ENCODE results near the gene ACSL3. TPM values are rescaled to one million over a fixed set of nuclear protein-coding genes. Genes with fewer than 3 reads are reported as not detected.

The ACSL3 gene
- total RNA-seq, 3 donors from 2014 or later (not counting 1 experiment from before 2014, with no cell fraction given): 55.4 to 86.6 (median 66.7) TPM

GRCh38 chr2:222877556-222878300 is 16.9 kb downstream of the ACSL3 start:
- H3K4me1 Mint-ChIP-seq: peaks cover 35% of the 10 kb centered on the region in 2 donors
- H3K27me3 ChIP-seq (ENCODE audit: control insufficient read depth, insufficient read depth, low read length): no peaks in the 10 kb centered on the region
- no peak overlapping the region for H3K27ac Mint-ChIP-seq
- H3K4me3 Mint-ChIP-seq: no peak overlapping the region
- no peaks in the 10 kb centered on the region for H3K9me3 Mint-ChIP-seq
- H3K27me3 Mint-ChIP-seq (ENCODE audit: low read depth in 2 of 2): no peaks in the 10 kb centered on the region
- 100% methylated on average over 1 of the region's 2 CpGs for WGBS (ENCODE audit: insufficient coverage)
- intact Hi-C loops (cut with micrococcal nuclease): no loop called here
- no peaks in the 10 kb centered on the region for H3K9me3 ChIP-seq (ENCODE audit: control insufficient read depth, insufficient read depth, low read length)
- no peak overlapping the region for H3K4me3 ChIP-seq (ENCODE audit: low read length)
- no peak overlapping the region for H3K27ac ChIP-seq (ENCODE audit: low read length)
- no peak for DNase-seq
- H3K4me1 ChIP-seq (ENCODE audit: control insufficient read depth, insufficient read depth, low read length): no peaks in the 10 kb centered on the region
- TF ChIP-seq, protein P1, sequence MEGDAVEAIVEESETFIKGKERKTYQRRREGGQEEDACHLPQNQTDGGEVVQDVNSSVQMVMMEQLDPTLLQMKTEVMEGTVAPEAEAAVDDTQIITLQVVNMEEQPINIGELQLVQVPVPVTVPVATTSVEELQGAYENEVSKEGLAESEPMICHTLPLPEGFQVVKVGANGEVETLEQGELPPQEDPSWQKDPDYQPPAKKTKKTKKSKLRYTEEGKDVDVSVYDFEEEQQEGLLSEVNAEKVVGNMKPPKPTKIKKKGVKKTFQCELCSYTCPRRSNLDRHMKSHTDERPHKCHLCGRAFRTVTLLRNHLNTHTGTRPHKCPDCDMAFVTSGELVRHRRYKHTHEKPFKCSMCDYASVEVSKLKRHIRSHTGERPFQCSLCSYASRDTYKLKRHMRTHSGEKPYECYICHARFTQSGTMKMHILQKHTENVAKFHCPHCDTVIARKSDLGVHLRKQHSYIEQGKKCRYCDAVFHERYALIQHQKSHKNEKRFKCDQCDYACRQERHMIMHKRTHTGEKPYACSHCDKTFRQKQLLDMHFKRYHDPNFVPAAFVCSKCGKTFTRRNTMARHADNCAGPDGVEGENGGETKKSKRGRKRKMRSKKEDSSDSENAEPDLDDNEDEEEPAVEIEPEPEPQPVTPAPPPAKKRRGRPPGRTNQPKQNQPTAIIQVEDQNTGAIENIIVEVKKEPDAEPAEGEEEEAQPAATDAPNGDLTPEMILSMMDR (IDR thresholded peaks at IDR 0.05): no peak
- no peaks in the 10 kb centered on the region for H3K36me3 Mint-ChIP-seq
- H3K36me3 ChIP-seq (ENCODE audit: control insufficient read depth, insufficient read depth, low read length): no peaks in the 10 kb centered on the region
- no peak for ATAC-seq

DNA sequence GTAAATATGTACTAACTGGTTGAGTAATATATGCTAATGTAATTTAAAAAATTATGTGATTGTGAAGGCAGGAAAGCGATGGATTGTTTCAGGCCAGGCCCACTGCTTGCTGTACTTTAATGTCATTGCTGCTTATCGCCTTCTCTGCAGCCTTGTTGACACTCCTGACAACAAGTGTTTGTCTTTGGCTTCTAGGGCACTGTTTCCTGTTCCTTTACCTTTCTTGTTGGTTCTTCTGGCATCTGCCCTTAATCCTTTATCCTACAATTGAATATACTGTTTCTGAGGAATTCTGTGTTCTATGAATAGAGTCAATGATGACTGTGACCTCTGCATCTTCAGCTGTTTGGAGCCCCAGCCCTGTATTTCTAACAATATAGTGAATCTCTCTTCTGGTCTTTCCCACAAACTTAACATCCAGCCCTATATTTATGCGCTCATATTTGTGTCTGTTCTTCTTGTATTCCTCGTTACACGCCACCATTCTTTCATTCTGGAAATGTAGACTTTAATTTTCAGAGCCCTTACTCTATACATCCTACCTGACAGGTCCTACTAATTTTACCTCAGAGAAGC is 17.6 kb downstream of the ACSL3 start:
- H3K9me3 Mint-ChIP-seq: no peaks in the 10 kb centered on the region
- peaks cover 33 to 35% of the 10 kb centered on the region in 2 donors for H3K4me1 Mint-ChIP-seq
- no peaks in the 10 kb centered on the region for H3K36me3 Mint-ChIP-seq
- Histone ChIP-seq H3K27me3 (ENCODE audit: control insufficient read depth, insufficient read depth, low read length) (no peaks in the 10 kb centered on the region), H3K36me3 (ENCODE audit: control insufficient read depth, insufficient read depth, low read length) (no peaks in the 10 kb centered on the region), H3K4me1 (ENCODE audit: control insufficient read depth, insufficient read depth, low read length) (no peaks in the 10 kb centered on the region), H3K27ac (ENCODE audit: low read length) (no peak overlapping the region), H3K4me3 (ENCODE audit: low read length) (no peak overlapping the region), H3K9me3 (ENCODE audit: control insufficient read depth, insufficient read depth, low read length) (no peaks in the 10 kb centered on the region)
- TF ChIP-seq, protein P1 (IDR thresholded peaks at IDR 0.05): no peak
- H3K27ac Mint-ChIP-seq: no peak overlapping the region
- no peak overlapping the region for H3K4me3 Mint-ChIP-seq
- no peak for DNase-seq
- no peaks in the 10 kb centered on the region for H3K27me3 Mint-ChIP-seq (ENCODE audit: low read depth in 2 of 2)
- WGBS (ENCODE audit: insufficient coverage): 96% methylated on average over 5 of the region's 5 CpGs
- intact Hi-C loops (cut with micrococcal nuclease): no loop called here
- no peak for ATAC-seq

DNA sequence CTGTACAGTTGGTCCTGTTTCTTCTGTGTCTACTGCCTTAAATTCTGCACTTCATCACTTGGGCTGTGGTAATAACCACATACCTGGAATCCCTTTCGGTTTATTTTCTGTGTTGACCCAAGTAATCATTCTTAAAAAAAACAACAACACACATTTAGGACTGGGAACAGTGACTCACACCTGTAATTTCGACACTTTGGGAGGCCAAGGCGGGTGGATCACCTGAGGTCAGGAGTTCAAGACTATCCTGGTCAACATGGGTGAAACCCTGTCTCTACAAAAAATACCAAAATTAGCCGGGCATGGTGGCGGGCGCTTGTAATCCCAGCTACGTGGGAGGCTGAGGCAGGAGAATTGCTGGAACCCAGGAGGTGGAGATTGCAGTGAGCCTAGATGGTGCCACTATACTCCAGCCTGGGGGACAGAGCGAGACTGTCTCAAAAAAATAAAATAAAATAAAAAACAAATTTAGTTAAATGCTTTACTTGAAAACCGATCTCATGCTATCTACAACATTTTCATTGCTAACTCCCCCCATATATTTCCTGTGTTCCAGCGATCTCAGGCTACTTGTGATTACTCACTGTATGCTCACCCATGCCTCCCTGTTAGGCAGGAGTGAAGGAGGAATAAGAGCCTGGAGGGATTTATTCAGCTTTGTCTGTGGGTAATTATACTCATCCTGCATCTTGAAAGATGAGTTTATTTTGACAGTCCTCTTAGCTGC is 18.2 kb downstream of the ACSL3 start:
- Histone ChIP-seq H3K27ac (ENCODE audit: low read length) (no peak overlapping the region), H3K9me3 (ENCODE audit: control insufficient read depth, insufficient read depth, low read length) (no peaks in the 10 kb centered on the region), H3K4me3 (ENCODE audit: low read length) (no peak overlapping the region), H3K36me3 (ENCODE audit: control insufficient read depth, insufficient read depth, low read length) (no peaks in the 10 kb centered on the region), H3K27me3 (ENCODE audit: control insufficient read depth, insufficient read depth, low read length) (no peaks in the 10 kb centered on the region), H3K4me1 (ENCODE audit: control insufficient read depth, insufficient read depth, low read length) (no peaks in the 10 kb centered on the region)
- no peaks in the 10 kb centered on the region for H3K27me3 Mint-ChIP-seq (ENCODE audit: low read depth in 2 of 2)
- H3K4me1 Mint-ChIP-seq: peaks cover 36 to 39% of the 10 kb centered on the region in 2 donors
- H3K4me3 Mint-ChIP-seq: no peak overlapping the region
- ATAC-seq (no peak), DNase-seq (no peak)
- H3K27ac Mint-ChIP-seq: no peak overlapping the region
- H3K9me3 Mint-ChIP-seq: no peaks in the 10 kb centered on the region
- no peaks in the 10 kb centered on the region for H3K36me3 Mint-ChIP-seq
- intact Hi-C loops (cut with micrococcal nuclease): no loop called here
- WGBS (ENCODE audit: insufficient coverage): 84% methylated on average over 8 of the region's 10 CpGs
- TF ChIP-seq, protein P1 (IDR thresholded peaks at IDR 0.05): no peak
